Endothelial cell (in vitro differentiated cells): Measurements from ENCODE around the gene ANKRD13D. TPM values are rescaled to one million over a fixed set of nuclear protein-coding genes. Genes with fewer than 3 reads are reported as not detected.

Source experiments
- DNase-seq: peaks from one replicate; pipeline ENCODE4 v3.0.0; 2021; ENCODE audit warnings: low spot score
- H3K27ac Mint-ChIP-seq: one replicate; pipeline ENCODE4 v1.8.0; 2021; ENCODE audit warnings: mixed read lengths, inconsistent platforms; ENCODE audit not compliant: unreplicated experiment
- H3K27me3 Mint-ChIP-seq: one replicate; pipeline ENCODE4 v1.8.0; 2021; ENCODE audit warnings: mild to moderate bottlenecking, moderate library complexity, mixed read lengths, inconsistent platforms; ENCODE audit not compliant: unreplicated experiment
- H3K36me3 Mint-ChIP-seq: one replicate; pipeline ENCODE4 v1.8.0; 2021; ENCODE audit warnings: mild to moderate bottlenecking, low read depth, mixed read lengths, inconsistent platforms; ENCODE audit not compliant: unreplicated experiment
- H3K4me1 Mint-ChIP-seq: one replicate; pipeline ENCODE4 v1.8.0; 2021; ENCODE audit warnings: mild to moderate bottlenecking, mixed read lengths, inconsistent platforms; ENCODE audit not compliant: unreplicated experiment
- H3K4me3 Mint-ChIP-seq: one replicate; pipeline ENCODE4 v1.8.0; 2021; ENCODE audit warnings: mild to moderate bottlenecking, mixed read lengths, inconsistent platforms; ENCODE audit not compliant: unreplicated experiment
- H3K9me3 Mint-ChIP-seq: one replicate; pipeline ENCODE4 v1.8.0; 2021; ENCODE audit warnings: mixed read lengths, inconsistent platforms; ENCODE audit not compliant: unreplicated experiment
- total RNA-seq: library from RNA; stranded (reverse); fragmentation: NEBNext Ultra II Directional; extraction: Animal tissue kit (Norgen Biotek cat#: 25700); gene quantifications from one replicate; pipeline ENCODE4 v1.2.1, GENCODE V29; 2021; ENCODE audit not compliant: unreplicated experiment
- TF ChIP-seq, protein P1 (sequence below): fragments of 200-600 bp; sonication (generic); IDR thresholded peaks from one replicate; pipeline ENCODE4 v1.5.0; 2021; ENCODE audit warnings: antibody characterized with exemption; ENCODE audit not compliant: unreplicated experiment

ANKRD13D gene
- total RNA-seq, 1 donor from 2014 or later, result 65.1 TPM

DNA sequence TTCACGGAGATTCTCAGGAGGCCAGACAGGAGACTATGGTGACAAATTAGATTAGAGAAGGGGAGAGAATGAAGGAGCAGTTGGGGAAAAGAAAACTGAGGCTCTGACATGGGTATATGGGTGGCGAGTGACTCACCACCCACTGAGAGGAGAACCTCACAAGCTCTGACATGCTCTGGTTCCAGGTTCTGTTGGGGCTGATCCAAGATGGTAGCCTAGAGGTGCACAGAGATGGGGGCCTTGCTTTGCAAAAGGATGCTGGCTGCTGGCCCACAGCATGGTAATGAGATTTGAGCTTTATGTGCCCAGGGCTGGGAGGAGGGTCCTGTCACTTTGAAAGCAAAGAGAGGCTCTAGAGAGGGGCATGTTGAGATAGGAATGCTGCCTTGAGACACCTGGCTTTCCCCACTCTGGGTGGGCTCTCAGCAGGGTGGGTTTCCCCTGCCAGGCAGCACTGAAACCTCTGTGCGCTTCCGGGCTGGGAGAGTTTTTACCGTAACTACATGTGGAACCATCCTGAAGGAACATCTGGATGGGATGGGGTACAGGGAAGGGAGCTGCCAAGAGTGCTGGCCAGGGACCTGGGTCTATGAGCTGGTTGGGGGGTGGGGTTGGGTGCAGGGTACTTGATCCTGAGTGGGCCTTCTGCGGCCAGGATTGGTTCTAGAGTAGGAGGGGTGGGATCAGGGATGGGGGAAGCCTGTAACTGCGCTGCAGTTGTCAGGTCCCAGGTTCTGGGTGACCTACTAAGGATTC lies 24.0 kb upstream of the ANKRD13D start:
- DNase-seq, result no peak
- TF ChIP-seq, protein P1, sequence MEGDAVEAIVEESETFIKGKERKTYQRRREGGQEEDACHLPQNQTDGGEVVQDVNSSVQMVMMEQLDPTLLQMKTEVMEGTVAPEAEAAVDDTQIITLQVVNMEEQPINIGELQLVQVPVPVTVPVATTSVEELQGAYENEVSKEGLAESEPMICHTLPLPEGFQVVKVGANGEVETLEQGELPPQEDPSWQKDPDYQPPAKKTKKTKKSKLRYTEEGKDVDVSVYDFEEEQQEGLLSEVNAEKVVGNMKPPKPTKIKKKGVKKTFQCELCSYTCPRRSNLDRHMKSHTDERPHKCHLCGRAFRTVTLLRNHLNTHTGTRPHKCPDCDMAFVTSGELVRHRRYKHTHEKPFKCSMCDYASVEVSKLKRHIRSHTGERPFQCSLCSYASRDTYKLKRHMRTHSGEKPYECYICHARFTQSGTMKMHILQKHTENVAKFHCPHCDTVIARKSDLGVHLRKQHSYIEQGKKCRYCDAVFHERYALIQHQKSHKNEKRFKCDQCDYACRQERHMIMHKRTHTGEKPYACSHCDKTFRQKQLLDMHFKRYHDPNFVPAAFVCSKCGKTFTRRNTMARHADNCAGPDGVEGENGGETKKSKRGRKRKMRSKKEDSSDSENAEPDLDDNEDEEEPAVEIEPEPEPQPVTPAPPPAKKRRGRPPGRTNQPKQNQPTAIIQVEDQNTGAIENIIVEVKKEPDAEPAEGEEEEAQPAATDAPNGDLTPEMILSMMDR, result no peak
- Mint-ChIP-seq H3K27me3 (peaks cover 18% of the 10 kb centered on the region), H3K36me3 (peaks cover 9% of the 10 kb centered on the region), H3K27ac (peak overlapping the region; percentile 88), H3K4me1 (peaks cover 47% of the 10 kb centered on the region), H3K4me3 (peak overlapping the region; percentile 94), H3K9me3 (no peaks in the 10 kb centered on the region)

- DNase-seq, result peak; percentile 92
- Mint-ChIP-seq H3K9me3 (no peaks in the 10 kb centered on the region), H3K4me1 (peaks cover 55% of the 10 kb centered on the region), H3K36me3 (peaks cover 13% of the 10 kb centered on the region), H3K4me3 (peak overlapping the region; percentile 94), H3K27me3 (peaks cover 24% of the 10 kb centered on the region), H3K27ac (peak overlapping the region; percentile 88)
- TF ChIP-seq, protein P1, result peak; percentile 67
Observed at GRCh38 chr11:67265633-67266448, 23.3 kb upstream of the ANKRD13D start.

DNA sequence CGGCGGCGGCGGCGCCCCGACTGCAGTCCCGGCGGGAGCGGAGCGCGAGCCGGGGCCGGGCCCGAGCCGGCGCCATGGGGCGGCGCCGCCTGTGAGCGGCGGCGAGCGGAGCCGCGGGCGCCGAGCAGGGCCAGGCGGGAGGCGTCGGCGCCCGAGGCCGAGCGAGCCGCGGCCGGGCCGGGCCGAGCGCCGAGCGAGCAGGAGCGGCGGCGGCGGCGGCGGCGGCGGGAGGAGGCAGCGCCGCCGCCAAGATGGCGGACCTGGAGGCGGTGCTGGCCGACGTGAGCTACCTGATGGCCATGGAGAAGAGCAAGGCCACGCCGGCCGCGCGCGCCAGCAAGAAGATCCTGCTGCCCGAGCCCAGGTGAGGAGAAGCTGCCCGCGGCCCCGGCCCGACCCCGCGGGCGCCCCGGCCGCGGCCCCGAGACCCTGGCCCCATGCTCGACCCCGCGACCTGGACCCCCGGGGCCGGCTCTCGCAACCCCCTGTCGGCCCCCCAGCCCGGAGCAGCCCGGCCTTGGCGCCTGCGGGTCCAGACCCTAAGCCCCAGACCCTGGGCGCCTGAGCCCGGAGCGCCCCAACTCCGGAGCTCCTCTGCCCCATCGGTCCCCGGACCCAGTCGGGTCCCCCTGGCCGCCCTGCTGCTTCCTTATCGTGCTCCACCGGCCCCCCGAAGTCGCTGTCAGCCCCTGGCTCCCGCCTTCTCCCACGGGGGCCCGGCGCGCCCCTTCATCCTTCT lies 22.5 kb upstream of the ANKRD13D start, which contains the start of gene GRK2:
TSS of gene GRK2 (plus strand) at position 25 of the 739 bp plus-strand sequence. CDS start at position 252, 227 bp downstream.
- H3K27me3 Mint-ChIP-seq, result peaks cover 24% of the 10 kb centered on the region
- H3K36me3 Mint-ChIP-seq, result peaks cover 13% of the 10 kb centered on the region
- peak; percentile 50 for DNase-seq
- peaks cover 59% of the 10 kb centered on the region for H3K4me1 Mint-ChIP-seq
- H3K9me3 Mint-ChIP-seq, result no peaks in the 10 kb centered on the region
- H3K4me3 Mint-ChIP-seq, result peak within 1 kb of the TSS; percentile 98
- peak within 1 kb of the TSS; percentile 88 for H3K27ac Mint-ChIP-seq
- TF ChIP-seq, protein P1, result no peak

- peak overlapping the region; percentile 72 for H3K27ac Mint-ChIP-seq
Observed at GRCh38 chr11:67267188-67268080, 21.7 kb upstream of the ANKRD13D start.

More at GRCh38 chr11:67267188-67268080, 21.7 kb upstream of the ANKRD13D start:
- Mint-ChIP-seq H3K27me3 (peaks cover 24% of the 10 kb centered on the region), H3K4me1 (peaks cover 62% of the 10 kb centered on the region), H3K36me3 (peaks cover 13% of the 10 kb centered on the region), H3K9me3 (no peaks in the 10 kb centered on the region), H3K4me3 (peak overlapping the region; percentile 98)
- no peak for DNase-seq
- TF ChIP-seq, protein P1, result no peak
